ENCODE data around the gene WDR70. TPM values are rescaled to one million over a fixed set of nuclear protein-coding genes. Genes with fewer than 3 reads are reported as not detected.
"Not testable (repeated sequence)": the region's sequence is repeated elsewhere in the genome, so short reads cannot be mapped to it uniquely, and the experiment has no call there.

Gene WDR70
- total RNA-seq, 1 donor from 2014 or later, result 43.7 TPM

- intact Hi-C loops (cut with DNase I), result no loop called here
- ATAC-seq (no peak), DNase-seq (ENCODE audit: low spot score) (no peak)
Measured at GRCh38 chr5:37495668-37496347, 116.7 kb downstream of the WDR70 start.

DNA sequence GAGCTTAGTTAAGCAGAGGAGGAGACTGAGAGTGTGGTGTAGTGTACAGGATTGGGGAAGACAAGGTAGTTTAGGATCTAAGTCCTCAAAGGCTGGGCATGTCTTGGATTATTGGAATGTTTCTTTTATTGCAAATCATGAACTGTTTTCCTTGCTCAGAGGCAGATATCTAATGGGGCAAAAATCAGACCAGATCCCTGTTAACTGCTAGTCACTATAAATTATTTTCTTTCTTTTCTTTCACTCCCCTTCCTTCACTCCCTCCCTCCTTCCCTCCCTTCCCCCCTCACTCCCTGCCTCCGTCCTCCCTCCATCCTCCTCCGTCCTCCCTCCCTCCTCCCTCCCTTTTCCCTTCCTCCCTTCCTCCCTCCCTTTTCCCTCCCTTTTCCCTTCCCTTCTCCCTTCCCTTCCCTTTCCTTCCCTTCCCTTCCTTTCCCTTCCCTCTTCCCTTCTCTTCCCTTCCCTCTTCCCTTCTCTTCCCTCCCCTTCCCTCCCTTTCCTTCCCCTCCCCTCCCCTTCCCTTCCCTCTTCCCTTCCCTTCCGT lies 117.9 kb downstream of the WDR70 start:
- intact Hi-C loops (cut with DNase I), result no loop called here
- no peak for ATAC-seq
- no peak for DNase-seq (ENCODE audit: low spot score)

DNA sequence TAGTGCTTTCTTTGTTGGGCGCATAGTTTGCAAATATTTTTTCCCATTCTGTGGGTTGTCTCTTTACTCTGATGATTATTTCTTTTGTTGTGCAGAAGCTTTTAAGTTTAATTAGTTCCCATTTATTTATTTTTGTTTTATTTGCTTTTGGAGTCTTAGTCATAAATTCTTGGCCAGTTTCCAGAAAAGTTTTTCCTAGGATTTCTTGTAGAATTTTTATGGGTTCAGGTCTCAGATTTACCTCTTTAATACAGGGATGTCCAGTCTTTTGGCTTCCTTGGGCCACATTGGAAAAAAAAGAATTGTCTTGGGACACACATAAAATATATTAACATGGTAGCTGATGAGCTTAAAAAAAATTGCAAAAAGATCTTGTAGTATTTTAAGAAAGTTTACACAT lies 122.0 kb downstream of the WDR70 start:
- intact Hi-C loops (cut with DNase I), result no loop called here
- ATAC-seq (no peak), DNase-seq (ENCODE audit: low spot score) (no peak)

DNA sequence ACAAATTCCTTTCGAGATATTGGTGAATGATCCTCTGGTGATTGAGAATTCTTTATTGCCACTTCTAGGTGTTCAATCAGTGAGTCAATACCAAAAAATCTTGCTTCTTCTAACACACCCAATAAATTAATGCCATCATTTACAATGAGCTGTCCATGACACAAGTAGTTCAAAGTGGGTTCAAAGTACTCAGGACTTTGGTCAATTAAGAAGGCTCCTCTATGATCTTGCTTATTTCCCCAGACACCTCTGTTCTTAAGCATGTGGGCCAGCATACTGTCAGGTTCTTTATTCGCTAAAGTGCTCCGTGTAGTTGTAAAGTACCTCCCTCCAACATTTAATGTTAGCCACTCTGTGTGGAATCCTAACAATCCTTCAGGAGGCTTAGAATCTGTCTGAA lies 127.1 kb downstream of the WDR70 start:
- DNase-seq (ENCODE audit: low spot score) (no peak), ATAC-seq (no peak)
- intact Hi-C loops (cut with DNase I), result no loop called here

DNA sequence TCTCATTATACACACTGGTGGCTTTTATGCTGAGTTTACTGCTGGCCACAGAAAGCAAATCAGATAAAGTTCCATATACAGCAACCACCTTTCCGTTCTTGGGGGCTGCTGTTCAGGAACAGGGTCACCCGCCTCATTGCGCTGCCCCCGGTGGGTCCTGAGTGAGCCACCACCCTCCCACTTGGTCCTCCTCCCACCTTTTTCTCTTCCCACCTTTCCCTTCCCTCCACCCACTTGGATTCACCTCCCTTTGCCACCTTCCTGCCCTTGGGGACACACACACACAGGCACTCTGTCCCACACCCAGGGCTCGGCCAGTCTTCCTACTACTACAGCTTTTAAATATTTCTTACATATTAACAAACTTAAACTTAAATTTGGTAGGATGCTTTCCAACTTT lies 127.6 kb downstream of the WDR70 start:
- DNase-seq (ENCODE audit: low spot score), result no peak
- no peak for ATAC-seq
- intact Hi-C loops (cut with DNase I), result no loop called here

DNA sequence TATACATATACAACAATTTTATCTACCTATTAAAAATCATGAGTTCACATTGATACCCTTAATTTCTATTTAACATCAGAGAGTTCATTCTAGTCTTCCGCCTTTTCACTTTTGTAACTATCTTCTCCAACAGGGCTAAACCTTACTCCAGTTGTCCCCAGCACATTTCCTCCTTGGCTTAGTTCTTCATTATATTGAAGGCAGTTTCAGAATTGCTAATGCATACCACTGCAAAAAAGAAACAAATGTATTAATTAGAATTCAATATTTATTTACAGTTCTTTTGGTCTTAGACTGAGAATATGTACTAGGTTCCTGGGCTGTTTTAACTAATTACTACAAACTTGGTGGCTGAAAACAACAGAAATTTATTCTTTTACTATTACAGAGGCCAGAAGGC lies 132.5 kb downstream of the WDR70 start:
- ATAC-seq, result no peak
- intact Hi-C loops (cut with DNase I), result no loop called here

GRCh38 chr5:37514946-37515345 lies 135.8 kb downstream of the WDR70 start:
- no peak for ATAC-seq
- intact Hi-C loops (cut with DNase I), result no loop called here

More for the DNA sequence above, 132.5 kb downstream of the WDR70 start:
- no peak for DNase-seq (ENCODE audit: low spot score)

GRCh38 chr5:37517686-37518085 lies 138.6 kb downstream of the WDR70 start:
- intact Hi-C loops (cut with DNase I), result no loop called here
- DNase-seq (ENCODE audit: low spot score) (no peak), ATAC-seq (no peak)

More at GRCh38 chr5:37514946-37515345, 135.8 kb downstream of the WDR70 start:
- no peak for DNase-seq (ENCODE audit: low spot score)

DNA sequence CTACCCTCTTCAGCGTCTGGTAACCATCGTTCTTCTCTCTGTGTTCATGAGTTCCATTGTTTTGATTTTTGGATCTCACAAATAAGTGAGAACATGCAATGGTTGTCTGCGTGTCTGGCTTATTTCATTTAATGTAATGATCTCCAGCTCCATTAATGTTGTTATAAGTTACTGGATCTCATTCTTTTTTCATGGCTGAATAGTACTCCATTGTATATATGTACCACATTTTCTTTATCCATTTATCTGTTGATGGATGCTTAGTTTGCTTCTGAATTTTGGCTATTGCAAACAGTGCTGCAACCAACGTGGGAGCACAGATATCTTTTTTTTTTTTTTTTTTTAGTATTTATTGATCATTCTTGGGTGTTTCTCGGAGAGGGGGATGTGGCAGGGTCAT lies 139.2 kb downstream of the WDR70 start:
- ATAC-seq; DNase-seq (ENCODE audit: low spot score); intact Hi-C loops (cut with DNase I): not testable (repeated sequence)

GRCh38 chr5:37519304-37519703 lies 140.2 kb downstream of the WDR70 start:
- ATAC-seq, result no peak
- intact Hi-C loops (cut with DNase I), result no loop called here
- DNase-seq (ENCODE audit: low spot score), result no peak

- no peak for DNase-seq (ENCODE audit: low spot score)
- no peak for ATAC-seq
- intact Hi-C loops (cut with DNase I), result no loop called here
Measured at GRCh38 chr5:37519807-37520206, 140.7 kb downstream of the WDR70 start.

DNA sequence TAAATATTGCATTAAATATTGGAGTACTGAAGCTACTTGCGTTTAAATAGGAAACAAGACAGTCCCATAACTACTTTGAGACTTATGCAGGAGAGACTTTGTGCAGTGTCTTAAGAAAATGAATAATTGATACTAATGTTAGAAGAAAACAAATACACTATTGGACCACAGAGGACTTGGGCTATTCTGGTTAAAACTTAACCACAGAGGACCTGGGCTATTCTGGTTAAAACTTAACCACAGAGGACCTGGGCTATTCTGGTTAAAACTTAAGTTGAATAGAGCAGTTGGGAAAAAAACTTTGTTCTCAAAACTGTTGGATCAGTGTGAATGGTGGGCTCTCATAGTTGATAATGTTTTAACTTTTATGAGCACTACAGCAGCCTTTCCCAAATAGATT lies 141.7 kb downstream of the WDR70 start:
- ATAC-seq (no peak), DNase-seq (ENCODE audit: low spot score) (no peak)
- intact Hi-C loops (cut with DNase I), result no loop called here

- no peak for DNase-seq (ENCODE audit: low spot score)
- intact Hi-C loops (cut with DNase I), result no loop called here
- ATAC-seq, result no peak
Measured at GRCh38 chr5:37532976-37533740, 154.0 kb downstream of the WDR70 start.

DNA sequence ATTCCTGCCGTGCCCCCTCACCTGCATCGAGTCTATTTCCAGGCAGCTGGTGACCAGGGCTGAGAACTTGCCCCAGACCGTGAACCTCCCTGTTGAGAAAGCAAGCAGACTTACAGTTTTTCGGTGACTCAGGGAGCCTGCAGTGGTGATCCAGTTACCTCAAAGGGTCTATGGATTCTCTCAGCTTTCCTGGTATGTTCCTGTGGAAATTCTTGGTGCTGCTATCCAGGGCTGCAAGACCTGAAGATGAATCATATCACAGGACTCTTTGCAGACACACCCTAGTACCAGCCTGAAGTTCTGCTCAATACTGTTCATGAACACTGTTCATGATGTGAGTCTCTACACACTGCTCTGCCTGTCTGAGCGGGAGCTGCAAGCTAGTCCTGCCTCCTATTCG lies 154.7 kb downstream of the WDR70 start:
- intact Hi-C loops (cut with DNase I), result no loop called here
- ATAC-seq (no peak), DNase-seq (ENCODE audit: low spot score) (no peak)

GRCh38 chr5:37539459-37539858 lies 160.3 kb downstream of the WDR70 start:
- DNase-seq (ENCODE audit: low spot score) (no peak), ATAC-seq (no peak)
- intact Hi-C loops (cut with DNase I), result no loop called here

DNA sequence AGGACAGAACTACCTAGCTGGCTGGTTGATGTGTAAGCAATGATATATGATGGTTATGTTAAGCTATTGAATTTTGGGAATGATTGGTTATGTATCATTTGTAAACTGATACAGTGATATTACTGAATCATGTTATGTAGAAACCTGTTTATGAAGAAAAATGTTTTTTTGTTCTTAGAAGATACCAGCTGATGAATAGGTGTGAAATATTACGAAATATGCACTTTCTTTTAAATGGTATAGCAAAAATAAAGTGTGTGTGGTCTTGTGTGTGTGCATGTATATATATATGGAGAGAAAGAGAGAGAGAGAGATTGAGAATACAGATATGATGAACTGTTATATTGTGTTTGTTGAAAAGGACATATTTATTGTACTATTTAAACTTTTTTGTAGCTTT lies 164.1 kb downstream of the WDR70 start:
- DNase-seq (ENCODE audit: low spot score), result no peak
- ATAC-seq, result no peak
- intact Hi-C loops (cut with DNase I), result no loop called here

GRCh38 chr5:37549411-37549810 lies 170.3 kb downstream of the WDR70 start:
- ATAC-seq (no peak), DNase-seq (ENCODE audit: low spot score) (no peak)
- intact Hi-C loops (cut with DNase I), result no loop called here

DNA sequence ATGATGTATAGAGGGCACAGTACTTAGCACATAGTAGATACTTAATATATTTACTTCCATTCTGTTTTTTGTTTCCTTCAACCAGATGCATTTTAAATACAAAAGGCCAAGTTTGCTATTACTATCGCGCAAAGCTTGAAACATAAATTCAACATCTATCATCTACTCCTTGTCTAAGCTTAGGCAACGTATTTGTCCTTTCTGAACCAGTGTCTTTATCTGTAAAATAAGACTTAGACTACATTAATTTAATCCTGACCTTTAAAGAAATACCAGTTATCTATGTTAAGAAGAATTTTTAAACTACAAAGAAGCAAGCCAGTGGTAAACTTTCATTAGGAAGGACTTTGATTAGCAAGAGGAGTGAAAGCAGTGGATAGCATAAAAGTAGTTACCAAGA lies 173.0 kb downstream of the WDR70 start:
- intact Hi-C loops (cut with DNase I), result no loop called here
- no peak for ATAC-seq
- DNase-seq (ENCODE audit: low spot score), result no peak

DNA sequence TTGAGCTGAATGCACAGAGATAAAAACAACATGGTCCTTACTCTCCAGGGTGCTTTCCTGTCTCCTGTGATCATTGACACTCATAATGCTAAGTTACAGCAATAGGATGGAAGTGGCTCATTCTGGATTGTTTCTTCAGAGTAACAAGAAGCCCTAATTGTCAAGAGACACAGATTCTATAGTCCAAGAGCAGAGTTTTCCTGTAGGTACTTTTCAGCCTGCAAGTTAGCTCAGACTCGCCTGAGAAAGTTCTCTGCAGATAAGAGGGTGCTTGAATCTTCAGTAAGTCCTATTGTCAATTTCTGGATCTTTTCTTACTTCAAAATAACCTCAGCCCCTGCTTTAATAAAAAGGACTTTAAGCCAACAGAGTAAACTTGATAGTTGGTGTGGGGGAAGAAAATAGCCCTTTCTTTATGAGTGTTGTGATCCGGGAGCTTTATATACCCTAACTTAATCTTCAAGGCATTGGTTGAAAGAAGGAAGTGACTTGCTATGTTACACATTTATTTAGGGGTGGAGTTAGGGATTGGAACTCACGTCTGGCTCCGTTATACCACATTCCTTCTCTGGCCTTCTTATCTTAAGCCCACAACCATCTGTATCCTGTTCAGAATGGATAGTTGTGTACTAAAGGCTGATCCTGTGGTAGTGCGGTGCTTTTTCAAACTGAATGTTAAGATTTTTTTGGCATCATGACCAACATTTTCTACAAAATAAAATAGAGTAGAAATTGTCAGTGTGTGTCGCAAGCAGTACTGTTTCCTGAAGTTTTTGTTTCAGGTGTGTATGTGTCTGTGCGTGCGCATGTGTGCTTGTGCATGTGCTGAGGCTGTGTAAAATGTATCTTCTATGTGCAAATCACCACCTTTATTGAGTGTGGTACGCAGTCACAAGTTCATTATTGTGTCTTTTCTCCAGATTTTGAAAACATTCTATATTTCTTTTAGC lies 173.9 kb downstream of the WDR70 start:
- intact Hi-C loops (cut with DNase I), result no loop called here
- ATAC-seq (no peak), DNase-seq (ENCODE audit: low spot score) (no peak)

All from sciatic nerve (tissue), 2 donors.